Measurements from ENCODE around the gene TEX2.
A peak's percentile ranks its signal among the peaks of the same experiment; 100 is the strongest.

Gene TEX2

DNA sequence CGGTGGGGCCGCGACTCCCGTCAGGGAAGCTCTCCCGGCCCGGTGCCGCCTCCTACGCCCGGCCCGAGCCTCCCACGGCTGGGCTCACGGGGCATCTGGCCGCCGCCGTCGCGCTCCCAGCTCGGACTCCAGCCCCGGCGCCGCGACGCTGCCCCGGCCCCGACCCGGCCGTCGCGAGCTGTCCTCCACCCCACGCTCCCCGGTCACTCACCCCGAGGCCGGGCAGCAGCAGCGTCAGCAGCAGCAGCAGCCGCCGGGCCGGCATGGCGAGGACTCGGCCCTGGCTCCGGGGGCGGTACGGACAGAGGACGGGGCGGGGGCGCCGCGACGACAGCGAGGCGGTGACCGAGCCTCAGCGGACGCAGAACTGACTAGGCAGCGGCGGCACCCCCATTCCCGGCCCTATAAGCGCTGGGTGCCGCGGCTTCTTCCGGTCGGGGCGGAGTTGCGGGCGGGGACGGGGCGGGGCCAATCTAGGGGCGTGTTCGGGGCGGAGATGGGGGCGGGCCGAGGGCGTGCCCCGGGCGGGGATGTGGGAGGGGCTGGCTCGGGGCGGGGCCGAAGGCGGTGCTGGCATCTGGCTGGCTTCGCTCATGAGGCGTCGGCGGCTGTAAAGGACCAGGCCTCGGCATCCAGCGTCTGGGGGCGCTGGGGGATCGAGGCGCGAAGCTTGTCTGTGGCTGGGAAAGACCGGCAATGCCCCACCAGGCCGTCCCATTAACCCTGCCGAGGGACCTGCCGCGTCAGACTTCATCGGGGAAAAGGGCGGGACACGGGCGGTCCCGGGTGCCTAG, 133.1 kb downstream of the TEX2 start, which contains the start of gene ERN1:
Gene ERN1 (minus strand): TSS at position 380 of the 794 bp plus-strand sequence. CDS start 115 bp downstream, at position 265.
- DNase-seq (ENCODE audit: low spot score) = peak; percentile 92
- no peaks in the 10 kb centered on the region for H3K79me1 ChIP-seq (ENCODE audit: low read depth, low read length)
- H3K27ac ChIP-seq (replicated peaks; ENCODE audit: low read length) = peak within 1 kb of the TSS; percentile 46
- peaks cover 0 to 2% of the 10 kb centered on the region in 2 donors for H3K9me3 ChIP-seq (replicated peaks in 1 of 2; ENCODE audit: control insufficient read depth in 2 of 2, insufficient read depth in 1 of 2, low read depth in 1 of 2, low read length in 2 of 2)
- H2BK5ac ChIP-seq (ENCODE audit: low read length) = peak within 1 kb of the TSS; percentile 39
- H3K27me3 ChIP-seq (ENCODE audit: control insufficient read depth in 3 of 3, insufficient read depth in 3 of 3, low read depth in 1 of 3, low read length in 3 of 3) = peaks cover 0 to 14% (median 14%) of the 10 kb centered on the region in 3 experiments
- H3K36me3 ChIP-seq (replicated peaks in 1 of 2; ENCODE audit: control insufficient read depth in 2 of 2, insufficient read depth in 2 of 2, low read length in 2 of 2) = no peaks in the 10 kb centered on the region
- peak within 1 kb of the TSS; percentile 91 for H3K9ac ChIP-seq (ENCODE audit: low read depth, low read length, poor library complexity)
- peak within 1 kb of the TSS; percentile 93 for H2BK15ac ChIP-seq (ENCODE audit: low read length)
- peaks cover 4 to 6% of the 10 kb centered on the region in 2 donors for H3K4me1 ChIP-seq (ENCODE audit: control insufficient read depth in 2 of 2, insufficient read depth in 1 of 2, low read depth in 1 of 2, low read length in 2 of 2)
- peak within 1 kb of the TSS; percentile 75 for H3K14ac ChIP-seq (ENCODE audit: low read length)
- H2BK120ac ChIP-seq (ENCODE audit: low read depth, low read length) = no peak within 1 kb of the TSS
- WGBS, 2 donors (ENCODE audit: extremely low coverage in 2 of 2, insufficient read length in 2 of 2, insufficient replicate concordance in 1 of 2) = no CpG with 5 or more reads among the region's 98 CpGs
- H3K4me2 ChIP-seq (ENCODE audit: insufficient read depth, low read length, poor library complexity, severe bottlenecking) = peak within 1 kb of the TSS; percentile 91
- H2AFZ ChIP-seq (ENCODE audit: low read length) = peak within 1 kb of the TSS; percentile 96
- H3K23ac ChIP-seq (ENCODE audit: low read depth, low read length, poor library complexity) = peak within 1 kb of the TSS; percentile 98
- peak within 1 kb of the TSS; percentile 70 for H2AK5ac ChIP-seq (ENCODE audit: low read depth, low read length)
- no peak within 1 kb of the TSS for H3K4ac ChIP-seq (ENCODE audit: low read length)
- H4K91ac ChIP-seq (ENCODE audit: low read depth, low read length, poor library complexity) = no peak within 1 kb of the TSS
- peak within 1 kb of the TSS; percentile 93 for H3K18ac ChIP-seq (ENCODE audit: low read length)
- no peak within 1 kb of the TSS for H2BK12ac ChIP-seq (ENCODE audit: low read length)
- peak within 1 kb of the TSS; percentile 82 for H4K8ac ChIP-seq (ENCODE audit: low read depth, low read length)
- peak within 1 kb of the TSS; percentile 78 to 93 for H3K4me3 ChIP-seq (ENCODE audit: low read length in 2 of 2)

GRCh38 chr17:64129515-64129764, 133.6 kb downstream of the TEX2 start:
- Histone ChIP-seq H3K79me1 (ENCODE audit: low read depth, low read length) (no peaks in the 10 kb centered on the region), H3K36me3 (replicated peaks in 1 of 2; ENCODE audit: control insufficient read depth in 2 of 2, insufficient read depth in 2 of 2, low read length in 2 of 2) (no peaks in the 10 kb centered on the region), H3K27ac (replicated peaks; ENCODE audit: low read length) (peak overlapping the region; percentile 46), H2BK120ac (ENCODE audit: low read depth, low read length) (no peak overlapping the region), H3K9ac (ENCODE audit: low read depth, low read length, poor library complexity) (peak overlapping the region; percentile 91), H2AFZ (ENCODE audit: low read length) (peak overlapping the region; percentile 95), H3K27me3 (ENCODE audit: control insufficient read depth in 3 of 3, insufficient read depth in 3 of 3, low read depth in 1 of 3, low read length in 3 of 3) (peaks cover 0 to 14% (median 14%) of the 10 kb centered on the region in 3 experiments), H3K4ac (ENCODE audit: low read length) (no peak overlapping the region), H2BK5ac (ENCODE audit: low read length) (no peak overlapping the region), H3K14ac (ENCODE audit: low read length) (no peak overlapping the region), H3K4me3 (ENCODE audit: low read length in 2 of 2) (peak overlapping the region; percentile 78 to 93), H4K8ac (ENCODE audit: low read depth, low read length) (no peak overlapping the region), H3K18ac (ENCODE audit: low read length) (peak overlapping the region; percentile 93), H2BK12ac (ENCODE audit: low read length) (no peak overlapping the region), H2BK15ac (ENCODE audit: low read length) (no peak overlapping the region), H3K23ac (ENCODE audit: low read depth, low read length, poor library complexity) (peak overlapping the region; percentile 98), H4K91ac (ENCODE audit: low read depth, low read length, poor library complexity) (no peak overlapping the region), H2AK5ac (ENCODE audit: low read depth, low read length) (no peak overlapping the region), H3K4me2 (ENCODE audit: insufficient read depth, low read length, poor library complexity, severe bottlenecking) (peak overlapping the region; percentile 91), H3K4me1 (ENCODE audit: control insufficient read depth in 2 of 2, insufficient read depth in 1 of 2, low read depth in 1 of 2, low read length in 2 of 2) (peaks cover 4 to 6% of the 10 kb centered on the region in 2 donors), H3K9me3 (replicated peaks in 1 of 2; ENCODE audit: control insufficient read depth in 2 of 2, insufficient read depth in 1 of 2, low read depth in 1 of 2, low read length in 2 of 2) (peaks cover 0 to 2% of the 10 kb centered on the region in 2 donors)
- no CpG with 5 or more reads among the region's 31 CpGs for WGBS, 2 donors (ENCODE audit: extremely low coverage in 2 of 2, insufficient read length in 2 of 2, insufficient replicate concordance in 1 of 2)
- no peak for DNase-seq (ENCODE audit: low spot score)

DNA sequence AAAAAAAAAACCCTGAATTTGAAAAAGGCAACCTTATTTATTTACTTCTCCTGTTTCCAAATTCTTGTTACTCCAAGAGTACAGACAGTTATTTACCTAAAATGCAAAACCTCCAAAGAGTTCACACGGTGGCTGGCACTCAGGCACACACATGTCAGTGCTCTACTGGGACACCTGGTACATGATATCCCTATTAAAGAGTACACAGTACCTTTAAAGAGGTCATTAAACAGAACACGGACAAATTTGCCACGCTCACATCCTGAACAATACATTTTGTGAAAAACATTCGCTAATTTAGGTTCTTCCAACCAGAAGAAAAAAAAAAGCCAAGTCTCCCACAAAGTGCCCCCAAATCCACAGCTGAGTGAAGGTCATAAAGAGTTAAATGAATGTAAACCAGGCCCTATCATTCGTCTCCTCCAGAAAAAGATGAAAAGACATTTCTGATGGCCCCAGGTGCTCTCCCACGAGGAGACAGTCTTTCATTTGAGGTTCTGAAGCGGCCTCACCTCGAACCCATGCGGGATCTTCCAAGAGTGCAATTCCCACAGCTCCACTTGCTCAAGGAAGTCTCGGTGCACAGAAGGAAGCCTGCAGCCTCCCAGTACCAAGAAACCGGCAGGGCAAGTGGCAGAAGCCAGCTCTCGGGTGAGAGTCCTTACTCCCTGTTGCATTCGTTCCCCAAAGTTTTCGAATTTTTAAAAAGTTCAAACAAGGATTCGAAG, 134.1 kb downstream of the TEX2 start:
- no peaks in the 10 kb centered on the region for H3K79me1 ChIP-seq (ENCODE audit: low read depth, low read length)
- no peak overlapping the region for H2AK5ac ChIP-seq (ENCODE audit: low read depth, low read length)
- no peak overlapping the region for H2BK5ac ChIP-seq (ENCODE audit: low read length)
- peak overlapping the region; percentile 50 for H3K9ac ChIP-seq (ENCODE audit: low read depth, low read length, poor library complexity)
- H3K36me3 ChIP-seq (replicated peaks in 1 of 2; ENCODE audit: control insufficient read depth in 2 of 2, insufficient read depth in 2 of 2, low read length in 2 of 2) = no peaks in the 10 kb centered on the region
- no peak overlapping the region for H3K18ac ChIP-seq (ENCODE audit: low read length)
- H3K14ac ChIP-seq (ENCODE audit: low read length) = no peak overlapping the region
- no CpG with 5 or more reads among the region's 15 CpGs for WGBS, 2 donors (ENCODE audit: extremely low coverage in 2 of 2, insufficient read length in 2 of 2, insufficient replicate concordance in 1 of 2)
- H3K4me2 ChIP-seq (ENCODE audit: insufficient read depth, low read length, poor library complexity, severe bottlenecking) = peak overlapping the region; percentile 91
- no peak overlapping the region for H4K91ac ChIP-seq (ENCODE audit: low read depth, low read length, poor library complexity)
- DNase-seq (ENCODE audit: low spot score) = no peak
- H3K27ac ChIP-seq (replicated peaks; ENCODE audit: low read length) = no peak overlapping the region
- H4K8ac ChIP-seq (ENCODE audit: low read depth, low read length) = no peak overlapping the region
- H3K4ac ChIP-seq (ENCODE audit: low read length) = no peak overlapping the region
- peaks cover 0 to 2% of the 10 kb centered on the region in 2 donors for H3K9me3 ChIP-seq (replicated peaks in 1 of 2; ENCODE audit: control insufficient read depth in 2 of 2, insufficient read depth in 1 of 2, low read depth in 1 of 2, low read length in 2 of 2)
- H2BK15ac ChIP-seq (ENCODE audit: low read length) = no peak overlapping the region
- peak overlapping the region; percentile 43 for H3K23ac ChIP-seq (ENCODE audit: low read depth, low read length, poor library complexity)
- H3K4me3 ChIP-seq (ENCODE audit: low read length in 2 of 2) = peak overlapping the region; percentile 78 to 93
- H2AFZ ChIP-seq (ENCODE audit: low read length) = peak overlapping the region; percentile 95
- peaks cover 0 to 14% (median 14%) of the 10 kb centered on the region in 3 experiments for H3K27me3 ChIP-seq (ENCODE audit: control insufficient read depth in 3 of 3, insufficient read depth in 3 of 3, low read depth in 1 of 3, low read length in 3 of 3)
- peaks cover 4 to 6% of the 10 kb centered on the region in 2 donors for H3K4me1 ChIP-seq (ENCODE audit: control insufficient read depth in 2 of 2, insufficient read depth in 1 of 2, low read depth in 1 of 2, low read length in 2 of 2)
- no peak overlapping the region for H2BK12ac ChIP-seq (ENCODE audit: low read length)
- H2BK120ac ChIP-seq (ENCODE audit: low read depth, low read length) = no peak overlapping the region

GRCh38 chr17:64126918-64127317, 136.1 kb downstream of the TEX2 start:
- no peak overlapping the region for H2AFZ ChIP-seq (ENCODE audit: low read length)
- no peak overlapping the region for H2BK120ac ChIP-seq (ENCODE audit: low read depth, low read length)
- no peaks in the 10 kb centered on the region for H3K36me3 ChIP-seq (replicated peaks in 1 of 2; ENCODE audit: control insufficient read depth in 2 of 2, insufficient read depth in 2 of 2, low read length in 2 of 2)
- peaks cover 4 to 6% of the 10 kb centered on the region in 2 donors for H3K4me1 ChIP-seq (ENCODE audit: control insufficient read depth in 2 of 2, insufficient read depth in 1 of 2, low read depth in 1 of 2, low read length in 2 of 2)
- H3K23ac ChIP-seq (ENCODE audit: low read depth, low read length, poor library complexity) = no peak overlapping the region
- no peak overlapping the region for H2AK5ac ChIP-seq (ENCODE audit: low read depth, low read length)
- H3K27me3 ChIP-seq (ENCODE audit: control insufficient read depth in 3 of 3, insufficient read depth in 3 of 3, low read depth in 1 of 3, low read length in 3 of 3) = peaks cover 0 to 14% (median 13%) of the 10 kb centered on the region in 3 experiments
- H2BK15ac ChIP-seq (ENCODE audit: low read length) = no peak overlapping the region
- H3K18ac ChIP-seq (ENCODE audit: low read length) = no peak overlapping the region
- no CpG with 5 or more reads among the region's 1 CpG for WGBS, 2 donors (ENCODE audit: extremely low coverage in 2 of 2, insufficient read length in 2 of 2, insufficient replicate concordance in 1 of 2)
- H3K4me2 ChIP-seq (ENCODE audit: insufficient read depth, low read length, poor library complexity, severe bottlenecking) = no peak overlapping the region
- no peak overlapping the region for H3K14ac ChIP-seq (ENCODE audit: low read length)
- H4K91ac ChIP-seq (ENCODE audit: low read depth, low read length, poor library complexity) = no peak overlapping the region
- H3K9ac ChIP-seq (ENCODE audit: low read depth, low read length, poor library complexity) = no peak overlapping the region
- DNase-seq (ENCODE audit: low spot score) = no peak
- H3K4me3 ChIP-seq (ENCODE audit: low read length in 2 of 2) = no peak overlapping the region
- H3K27ac ChIP-seq (replicated peaks; ENCODE audit: low read length) = no peak overlapping the region
- H4K8ac ChIP-seq (ENCODE audit: low read depth, low read length) = no peak overlapping the region
- H2BK5ac ChIP-seq (ENCODE audit: low read length) = no peak overlapping the region
- no peak overlapping the region for H2BK12ac ChIP-seq (ENCODE audit: low read length)
- peaks cover 0 to 2% of the 10 kb centered on the region in 2 donors for H3K9me3 ChIP-seq (replicated peaks in 1 of 2; ENCODE audit: control insufficient read depth in 2 of 2, insufficient read depth in 1 of 2, low read depth in 1 of 2, low read length in 2 of 2)
- H3K79me1 ChIP-seq (ENCODE audit: low read depth, low read length) = no peaks in the 10 kb centered on the region
- no peak overlapping the region for H3K4ac ChIP-seq (ENCODE audit: low read length)

Measured in neuronal stem cell (in vitro differentiated cells).